GM12865 (cell line): ENCODE results near the gene CEP72.
"Not testable (repeated sequence)": the region's sequence is repeated elsewhere in the genome, so short reads cannot be mapped to it uniquely, and the experiment has no call there.

Experiments
- DNase-seq: peaks from one replicate; pipeline ENCODE4 v3.0.0; 2010; ENCODE audit warnings: low read depth
- H3K4me3 ChIP-seq: 2 replicates; pipeline ENCODE4 v1.5.1; 2011; ENCODE audit warnings: mild to moderate bottlenecking, low read depth, low read length, control low read depth
- CTCF ChIP-seq: IDR thresholded peaks from 2 replicates; pipeline ENCODE4 v1.5.1; 2011; ENCODE audit warnings: low read length, control low read depth, low read depth, inconsistent platforms; ENCODE audit not compliant: insufficient read depth; ENCODE audit errors: missing control alignments

Gene CEP72

DNA sequence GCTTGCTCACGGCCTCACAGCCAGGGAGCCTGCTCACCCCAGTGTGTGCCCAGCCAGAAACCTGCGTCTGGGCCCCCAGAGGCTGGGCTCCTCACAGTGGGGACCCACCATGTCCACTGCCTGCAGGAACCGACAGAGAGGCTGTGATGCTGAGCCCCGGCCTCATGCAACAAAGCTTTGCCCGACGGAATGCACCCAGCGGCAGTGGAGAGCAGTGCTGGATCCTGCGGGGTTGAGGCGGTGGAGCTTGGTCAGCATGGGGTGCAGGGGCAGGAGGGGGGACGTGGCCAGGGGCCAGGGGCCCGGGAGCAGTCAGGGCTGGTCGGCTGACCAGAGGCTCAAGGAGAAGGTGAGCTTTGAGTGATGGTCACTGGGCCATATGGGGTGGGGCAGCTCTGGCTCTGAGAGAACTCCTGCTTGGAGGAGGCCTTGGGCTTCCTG lies 7.7 kb upstream of the CEP72 start:
- no peak for DNase-seq
- no peak for TF ChIP-seq CTCF

GRCh38 chr5:605090-605489 lies 7.0 kb upstream of the CEP72 start:
- H3K4me3 ChIP-seq, DNase-seq: not testable (repeated sequence)

More for the DNA sequence above, 7.7 kb upstream of the CEP72 start:
- no peak overlapping the region for H3K4me3 ChIP-seq

GRCh38 chr5:606061-606460 lies 6.1 kb upstream of the CEP72 start:
- H3K4me3 ChIP-seq: no peak overlapping the region
- no peak for TF ChIP-seq CTCF
- DNase-seq: no peak

DNA sequence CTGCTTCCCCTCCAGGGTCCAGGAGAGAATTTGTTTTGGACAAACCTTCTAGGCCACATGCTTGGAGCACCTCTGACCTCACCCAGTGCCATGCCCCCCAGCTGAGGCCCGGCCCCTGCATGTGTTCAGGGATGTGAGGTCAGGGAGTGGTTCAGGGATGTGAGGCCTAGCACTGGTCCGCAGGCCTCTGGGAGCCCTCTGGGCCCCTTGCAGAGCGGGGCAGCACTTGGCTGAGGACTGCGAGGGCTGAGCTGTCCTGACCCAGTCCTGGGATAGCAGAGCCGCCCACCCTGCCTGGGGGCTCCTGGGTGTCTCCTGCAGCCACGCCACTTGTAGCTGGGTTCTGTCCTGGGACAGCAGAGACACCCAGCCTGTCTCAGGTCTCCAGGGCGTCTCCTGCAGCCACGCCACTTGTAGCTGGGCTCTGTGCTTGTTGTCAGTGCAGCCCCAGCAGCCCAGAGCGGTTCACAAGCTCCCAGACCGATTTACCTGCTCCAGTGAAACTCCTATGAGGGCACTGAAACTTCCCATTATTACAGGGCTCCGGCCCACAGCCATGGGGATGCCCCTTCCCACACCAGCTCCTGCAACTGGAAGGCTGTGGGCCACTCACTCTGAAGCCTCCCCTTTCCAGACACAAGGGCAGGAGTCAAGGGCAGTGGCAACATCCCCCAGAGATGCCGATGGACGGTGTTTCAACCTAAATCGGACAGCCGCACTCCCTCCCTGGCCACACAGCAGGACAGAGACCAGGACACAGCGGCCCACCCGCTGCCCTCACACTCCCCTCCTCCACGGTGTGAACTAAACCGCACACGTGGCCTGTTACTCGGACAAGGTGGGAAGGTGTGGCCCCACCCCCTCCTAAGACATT lies 5.4 kb upstream of the CEP72 start:
- DNase-seq: no peak
- TF ChIP-seq CTCF: no peak
- no peak overlapping the region for H3K4me3 ChIP-seq

DNA sequence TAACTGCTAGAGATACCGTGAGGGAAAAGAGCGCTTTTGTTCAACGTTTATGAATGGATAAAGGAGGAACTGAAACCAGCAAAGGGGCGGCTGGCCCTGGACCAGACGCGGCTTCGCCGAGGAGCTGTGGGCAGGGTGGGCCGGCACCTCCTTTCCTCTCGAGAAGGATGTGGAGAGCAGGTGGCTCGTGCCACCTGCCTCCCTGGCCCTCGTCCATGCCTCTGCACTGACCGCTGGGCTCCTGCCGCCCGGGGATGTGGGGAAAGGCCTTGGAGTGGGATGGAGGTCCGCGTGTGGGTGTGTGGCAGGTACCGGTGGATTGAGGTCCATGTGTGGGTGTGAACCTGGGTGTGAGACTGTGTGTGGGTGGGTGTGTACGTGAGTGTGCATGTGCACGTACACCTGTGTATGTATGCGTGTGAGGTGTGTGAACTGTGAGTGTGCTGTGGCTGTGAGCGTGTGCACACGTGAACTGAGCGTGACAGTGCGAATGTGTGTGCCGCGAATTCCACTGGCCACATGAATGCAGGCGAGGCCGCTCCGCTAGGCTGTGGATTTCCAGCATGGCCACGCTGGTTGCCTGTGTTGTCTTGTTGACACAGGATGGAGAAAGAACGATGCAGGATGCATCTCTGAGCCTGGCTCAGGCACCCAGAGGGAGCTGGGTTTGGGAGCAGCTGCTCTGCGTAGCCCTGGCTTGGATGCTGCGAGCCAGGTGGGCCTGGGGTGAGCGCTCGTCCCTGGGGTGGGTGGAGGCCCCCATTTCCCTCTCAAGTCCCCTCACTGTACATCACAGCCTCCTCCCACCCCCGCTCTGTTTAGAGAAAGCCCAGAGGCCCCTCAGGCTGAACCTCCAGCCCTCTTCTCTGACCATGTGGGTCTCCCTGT lies 4.4 kb upstream of the CEP72 start:
- TF ChIP-seq CTCF: no peak
- no peak overlapping the region for H3K4me3 ChIP-seq
- DNase-seq: peak; percentile 58

GRCh38 chr5:608429-609370 lies 3.4 kb upstream of the CEP72 start:
- TF ChIP-seq CTCF: no peak

More at GRCh38 chr5:608429-609370, 3.4 kb upstream of the CEP72 start:
- no peak for DNase-seq
- H3K4me3 ChIP-seq: no peak overlapping the region
